ENCODE results near the gene COX8A. TPM values are rescaled to one million over a fixed set of nuclear protein-coding genes. Genes with fewer than 3 reads are reported as not detected.

Gene COX8A
- polyA plus RNA-seq, 2 of the 4 experiments (the other 2 are of a cell fraction), result 312 to 794 TPM

DNA sequence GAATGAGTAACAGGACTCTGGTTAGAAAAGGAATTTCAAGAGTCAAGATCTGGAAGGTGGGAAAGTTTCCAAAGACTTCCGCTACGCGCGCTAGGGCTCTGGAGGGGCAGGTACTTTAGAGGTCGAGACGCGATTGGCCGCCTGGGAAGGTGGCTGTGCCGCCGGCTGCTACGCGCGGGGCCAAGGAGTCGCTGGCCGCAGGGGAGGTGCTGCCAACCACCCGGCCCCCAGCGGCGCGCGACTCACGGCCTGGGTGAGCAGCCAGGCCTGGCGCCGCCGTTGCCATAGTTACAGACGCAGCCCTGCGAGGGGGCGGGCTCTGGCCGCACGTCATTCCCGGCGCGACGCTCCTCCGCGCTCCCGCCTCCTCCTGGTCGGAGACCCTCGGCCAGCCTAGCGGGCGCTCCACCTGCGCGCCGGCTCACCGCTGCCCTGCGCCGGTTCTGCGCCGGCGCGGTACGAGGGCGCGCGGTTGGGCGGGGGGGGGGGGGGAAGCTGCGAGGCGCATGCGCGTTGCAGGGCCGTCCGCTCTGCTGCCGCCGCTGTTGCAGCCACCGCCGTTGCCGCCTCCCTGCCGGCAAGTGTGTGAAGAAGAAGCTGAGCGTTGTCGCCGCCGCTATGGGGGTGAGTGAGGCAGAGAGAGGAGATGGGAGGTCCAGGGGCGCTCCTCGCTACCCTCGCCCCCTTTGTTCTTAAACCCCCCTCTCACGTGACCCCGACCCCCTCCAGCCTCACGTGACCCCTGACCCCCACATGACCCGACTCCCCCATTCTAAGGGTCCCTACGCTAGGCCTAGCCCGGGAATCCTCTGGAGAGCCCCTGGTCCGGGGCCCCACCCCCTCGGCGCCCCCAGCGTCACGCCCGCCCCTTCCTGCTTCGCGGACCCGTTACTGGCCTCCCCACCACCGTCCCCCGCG, 35.7 kb upstream of the COX8A start, which contains the start of gene NAA40:
TSS of gene NAA40 (plus strand) at position 524 of the 918 bp plus-strand sequence. CDS start at position 619, 95 bp downstream.
- 1% methylated on average over 24 of the region's 92 CpGs for WGBS (ENCODE audit: missing lambda C conversion rate)
- POLR2A ChIA-PET, result interaction anchor here (0.5 to 1.5 kb wide), 5 partner anchors 63 to 1097 kb away, joined by 3 to 6 read pairs (median 3); partner anchors contain the start of genes MARK2 and STIP1

GRCh38 chr11:63939397-63939891, 35.0 kb upstream of the COX8A start:
- ATAC-seq, result no peak
- no peaks in the 10 kb centered on the region for H3K9me3 ChIP-seq
- POLR2A ChIA-PET, result interaction anchor here (0.5 to 1.5 kb wide), 4 partner anchors 101 to 1098 kb away, joined by 3 to 6 read pairs (median 4); partner anchors contain the start of genes MARK2 and STIP1
- 30% methylated on average over 26 of the region's 26 CpGs for WGBS (ENCODE audit: missing lambda C conversion rate)
- FAIRE-seq, result no peak
- peak overlapping the region; percentile 97 for H3K4me2 ChIP-seq
- H3K27ac ChIP-seq, result peak overlapping the region; percentile 88 to 97
- peak overlapping the region; percentile 82 for H3K4me3 ChIP-seq
- H3K4me1 ChIP-seq, result peaks cover 11% of the 10 kb centered on the region
- no peak for DNase-seq (ENCODE audit: low read depth in 1 of 2, low spot score in 1 of 2)
- CTCF ChIA-PET, result interaction anchor here (2.0 kb wide), 2 partner anchors 102 to 105 kb away, joined by 4 to 6 read pairs; no protein-coding TSS in a partner anchor
- TF ChIP-seq KDM1A (IDR thresholded peaks at IDR 0.05; ENCODE audit: low read depth), result no peak
- no peak for TF ChIP-seq HDAC2 (IDR thresholded peaks at IDR 0.05)
- no peak for TF ChIP-seq NFE2L2 (conservative IDR thresholded peaks at IDR 0.05; ENCODE audit: low read length)
- TF ChIP-seq, protein P1, sequence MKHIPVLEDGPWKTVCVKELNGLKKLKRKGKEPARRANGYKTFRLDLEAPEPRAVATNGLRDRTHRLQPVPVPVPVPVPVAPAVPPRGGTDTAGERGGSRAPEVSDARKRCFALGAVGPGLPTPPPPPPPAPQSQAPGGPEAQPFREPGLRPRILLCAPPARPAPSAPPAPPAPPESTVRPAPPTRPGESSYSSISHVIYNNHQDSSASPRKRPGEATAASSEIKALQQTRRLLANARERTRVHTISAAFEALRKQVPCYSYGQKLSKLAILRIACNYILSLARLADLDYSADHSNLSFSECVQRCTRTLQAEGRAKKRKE (CRISPR knock-in tag; IDR thresholded peaks at IDR 0.05; ENCODE audit: low read depth), result no peak
- TF ChIP-seq JUN (IDR thresholded peaks at IDR 0.05), result no peak
- no peak for TF ChIP-seq FOSL2 (IDR thresholded peaks at IDR 0.05)
- TF ChIP-seq FOSL2 (CRISPR knock-in tag; IDR thresholded peaks at IDR 0.05), result no peak
- TF ChIP-seq ZFP36 (IDR thresholded peaks at IDR 0.05; ENCODE audit: borderline replicate concordance, partially characterized antibody), result no peak
- no peak for TF ChIP-seq SMC3 (IDR thresholded peaks at IDR 0.05)
- TF ChIP-seq MAFK (IDR thresholded peaks at IDR 0.05; ENCODE audit: partially characterized antibody), result no peak
- no peak for TF ChIP-seq GATA3 (IDR thresholded peaks at IDR 0.05; ENCODE audit: borderline replicate concordance)
- TF ChIP-seq, protein P2, sequence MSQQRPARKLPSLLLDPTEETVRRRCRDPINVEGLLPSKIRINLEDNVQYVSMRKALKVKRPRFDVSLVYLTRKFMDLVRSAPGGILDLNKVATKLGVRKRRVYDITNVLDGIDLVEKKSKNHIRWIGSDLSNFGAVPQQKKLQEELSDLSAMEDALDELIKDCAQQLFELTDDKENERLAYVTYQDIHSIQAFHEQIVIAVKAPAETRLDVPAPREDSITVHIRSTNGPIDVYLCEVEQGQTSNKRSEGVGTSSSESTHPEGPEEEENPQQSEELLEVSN (IDR thresholded peaks at IDR 0.05; ENCODE audit: borderline replicate concordance, low read depth), result no peak
- no peak for TF ChIP-seq BHLHE40 (IDR thresholded peaks at IDR 0.05; ENCODE audit: low read depth, low read length)
- no peak for TF ChIP-seq CBX8 (IDR thresholded peaks at IDR 0.05)
- no peak for TF ChIP-seq POLR2A (IDR thresholded peaks at IDR 0.05; ENCODE audit: low read length)

More for the DNA sequence above, 35.7 kb upstream of the COX8A start, which contains the start of gene NAA40:
- CTCF ChIA-PET, result interaction anchor here (1.0 to 2.0 kb wide), 3 partner anchors 100 to 104 kb away, joined by 4 to 10 read pairs (median 5); partner anchors contain the start of gene MARK2
- ATAC-seq (peak; percentile 97), FAIRE-seq (no peak), DNase-seq (ENCODE audit: low read depth in 1 of 2, low spot score in 1 of 2) (peak; percentile 98)
- Histone ChIP-seq H3K27ac (peak within 1 kb of the TSS; percentile 88 to 97), H3K9me3 (no peaks in the 10 kb centered on the region), H3K4me3 (peak within 1 kb of the TSS; percentile 82), H3K4me1 (peaks cover 11% of the 10 kb centered on the region), H3K4me2 (peak within 1 kb of the TSS; percentile 97)
- peak; percentile 39; the same call in 1 of the 2 replicates for TF ChIP-seq REST (IDR thresholded peaks at IDR 0.05)
- no peak for TF ChIP-seq ZC3H11A (IDR thresholded peaks at IDR 0.05)
- no peak; the same call in none of the 2 replicates for TF ChIP-seq MAX (IDR thresholded peaks at IDR 0.05)
- TF ChIP-seq MAZ (IDR thresholded peaks at IDR 0.05; ENCODE audit: borderline replicate concordance, low read depth, low read length), result no peak
- peak; percentile 52; the same call in 1 of the 2 replicates for TF ChIP-seq BHLHE40 (IDR thresholded peaks at IDR 0.05; ENCODE audit: low read depth, low read length)
- peak; percentile 12; the same call in 1 of the 2 replicates for TF ChIP-seq PHF8 (IDR thresholded peaks at IDR 0.05; ENCODE audit: borderline replicate concordance, low read depth)
- TF ChIP-seq MYC (IDR thresholded peaks at IDR 0.05; ENCODE audit: borderline replicate concordance, low read length), result 0 out of 2 replicates have a peak, but pooled peaks have one; percentile 62
- TF ChIP-seq, protein P2 (IDR thresholded peaks at IDR 0.05; ENCODE audit: borderline replicate concordance, low read depth), result peak; percentile 82
- TF ChIP-seq JUN (IDR thresholded peaks at IDR 0.05), result peak in 1 of 2 experiments; percentile 54; a peak in 1 of 5 replicates
- no peak for TF ChIP-seq RCOR1 (IDR thresholded peaks at IDR 0.05; ENCODE audit: low read depth, low read length)
- TF ChIP-seq POLR2A (IDR thresholded peaks at IDR 0.05; ENCODE audit: low read length), result peak; percentile 84
- TF ChIP-seq, protein P3, sequence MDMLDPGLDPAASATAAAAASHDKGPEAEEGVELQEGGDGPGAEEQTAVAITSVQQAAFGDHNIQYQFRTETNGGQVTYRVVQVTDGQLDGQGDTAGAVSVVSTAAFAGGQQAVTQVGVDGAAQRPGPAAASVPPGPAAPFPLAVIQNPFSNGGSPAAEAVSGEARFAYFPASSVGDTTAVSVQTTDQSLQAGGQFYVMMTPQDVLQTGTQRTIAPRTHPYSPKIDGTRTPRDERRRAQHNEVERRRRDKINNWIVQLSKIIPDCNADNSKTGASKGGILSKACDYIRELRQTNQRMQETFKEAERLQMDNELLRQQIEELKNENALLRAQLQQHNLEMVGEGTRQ (IDR thresholded peaks at IDR 0.05), result peak; percentile 95
